ENCODE data around the gene TTLL5.

- TF ChIP-seq BHLHE40 (IDR thresholded peaks at IDR 0.05; ENCODE audit: borderline replicate concordance) (no peak), SUZ12 (IDR thresholded peaks at IDR 0.05) (no peak)
Measured at GRCh38 chr14:75876530-75876929, 215.5 kb downstream of the TTLL5 start.

Measured in HEK293T (cell line).